ENCODE results near the gene SYPL1. TPM values are rescaled to one million over a fixed set of nuclear protein-coding genes. Genes with fewer than 3 reads are reported as not detected.

SYPL1 gene
- total RNA-seq, 1 experiment from 2014 or later: 39.2 TPM

- Histone ChIP-seq H3K23ac (ENCODE audit: insufficient read length, low read depth, low read length) (no peak overlapping the region), H2BK20ac (ENCODE audit: low read depth, low read length, poor library complexity, severe bottlenecking) (no peak overlapping the region), H3K4ac (ENCODE audit: low read depth, low read length) (no peak overlapping the region), H2BK5ac (ENCODE audit: insufficient read length, low read length) (no peak overlapping the region), H3T11ph (ENCODE audit: low read length) (no peak overlapping the region), H2BK120ac (ENCODE audit: low read depth, low read length, poor library complexity, severe bottlenecking) (no peak overlapping the region), H4K91ac (ENCODE audit: insufficient read length, low read depth, low read length) (no peak overlapping the region), H3K27me3 (ENCODE audit: insufficient read depth, low read length) (no peaks in the 10 kb centered on the region), H3K56ac (ENCODE audit: insufficient read length, low read depth, low read length) (no peak overlapping the region), H3K9me3 (ENCODE audit: control insufficient read depth, low read depth, low read length) (peaks cover 9% of the 10 kb centered on the region), H3K4me2 (ENCODE audit: insufficient read depth, insufficient read length, low read length) (no peak overlapping the region), H3K79me2 (ENCODE audit: insufficient read depth, low read length) (no peaks in the 10 kb centered on the region), H4K8ac (replicated peaks; ENCODE audit: insufficient read length, low read depth, low read length) (no peak overlapping the region), H2AK5ac (ENCODE audit: insufficient read length, low read length) (no peak overlapping the region), H3K9ac (ENCODE audit: extremely low read depth, insufficient read length, low read length) (no peak overlapping the region), H2BK12ac (ENCODE audit: insufficient read length, low read depth, low read length) (no peak overlapping the region), H3K4me1 (ENCODE audit: insufficient read depth, low read length) (no peaks in the 10 kb centered on the region), H3K27ac (ENCODE audit: insufficient read length, low read depth, low read length) (no peak overlapping the region), H3K79me1 (ENCODE audit: insufficient read depth, low read depth, low read length, poor library complexity, severe bottlenecking) (no peaks in the 10 kb centered on the region), H4K20me1 (ENCODE audit: control insufficient read depth, insufficient read depth, insufficient read length) (no peaks in the 10 kb centered on the region), H3K18ac (ENCODE audit: insufficient read length, low read depth, low read length) (no peak overlapping the region), H2BK15ac (ENCODE audit: low read depth, low read length) (no peak overlapping the region), H4K5ac (ENCODE audit: insufficient read length, low read depth, low read length) (no peak overlapping the region), H2AFZ (ENCODE audit: low read length) (no peak overlapping the region), H3K23me2 (ENCODE audit: insufficient read length, low read depth, low read length, poor library complexity, severe bottlenecking) (no peaks in the 10 kb centered on the region), H3K14ac (ENCODE audit: insufficient read depth, low read length) (no peak overlapping the region)
- Mint-ChIP-seq H3K27ac (peak overlapping the region in 1 of 3 experiments; percentile 40; a peak in 1 of 7 replicates), H3K9me3 (peaks cover 3% of the 10 kb centered on the region in 2 experiments; a peak in 2 of 5 replicates), H3K27me3 (ENCODE audit: low read depth) (peaks cover 13% of the 10 kb centered on the region), H3K36me3 (ENCODE audit: insufficient read depth in 1 of 3, low read depth in 3 of 3) (no peaks in the 10 kb centered on the region), H3K4me1 (peaks cover 0 to 4% of the 10 kb centered on the region in 2 experiments; a peak in 1 of 4 replicates), H3K4me3 (no peak overlapping the region)
- TF ChIP-seq CTCF (conservative IDR thresholded peaks at IDR 0.05): no peak
- WGBS (ENCODE audit: extremely low coverage, insufficient read length, low lambda C conversion rate): no CpG with 5 or more reads among the region's 2 CpGs
- DNase-seq: no peak
These were observed 63.4 kb downstream of the SYPL1 start for GRCh38 chr7:106048706-106049020.

All from H9 (cell line).